ENCODE measurements around the gene SH3BGRL.

The SH3BGRL gene

GRCh38 chrX:81201671-81202455 lies at the start of gene SH3BGRL, which contains the start of gene HMGN5:
Gene SH3BGRL, plus strand, starts transcription at chrX:81202102. Its CDS starts 99 bp downstream, at chrX:81202201.
Gene HMGN5, minus strand, starts transcription at chrX:81201913. Its CDS starts 80,364 bp downstream, at chrX:81121549.
- Histone ChIP-seq H3K27ac (ENCODE audit: low read length) (peak within 1 kb of the TSS; percentile 94), H3K4me3 (ENCODE audit: low read depth in 1 of 2, low read length in 2 of 2) (peak within 1 kb of the TSS; percentile 75 to 92), H3K27me3 (ENCODE audit: low read depth, low read length) (no peaks in the 10 kb centered on the region), H3K4me1 (ENCODE audit: control insufficient read depth in 1 of 2, insufficient read depth in 2 of 2, low read length in 2 of 2) (peaks cover 0 to 3% of the 10 kb centered on the region in 2 donors), H3K9me3 (ENCODE audit: control insufficient read depth in 1 of 2, low read length in 2 of 2) (no peaks in the 10 kb centered on the region), H3K36me3 (ENCODE audit: control insufficient read depth in 1 of 2, insufficient read depth in 2 of 2, low read length in 2 of 2) (no peaks in the 10 kb centered on the region)

GRCh38 chrX:81168391-81168790 lies 33.5 kb upstream of the SH3BGRL start:
- no peak overlapping the region for H3K4me3 ChIP-seq (ENCODE audit: low read depth in 1 of 2, low read length in 2 of 2)
- H3K36me3 ChIP-seq (ENCODE audit: control insufficient read depth in 1 of 2, insufficient read depth in 2 of 2, low read length in 2 of 2): no peaks in the 10 kb centered on the region
- no peaks in the 10 kb centered on the region for H3K9me3 ChIP-seq (ENCODE audit: control insufficient read depth in 1 of 2, low read length in 2 of 2)
- no peaks in the 10 kb centered on the region for H3K27me3 ChIP-seq (ENCODE audit: low read depth, low read length)
- no peak overlapping the region for H3K27ac ChIP-seq (ENCODE audit: low read length)
- H3K4me1 ChIP-seq (ENCODE audit: control insufficient read depth in 1 of 2, insufficient read depth in 2 of 2, low read length in 2 of 2): no peaks in the 10 kb centered on the region

DNA sequence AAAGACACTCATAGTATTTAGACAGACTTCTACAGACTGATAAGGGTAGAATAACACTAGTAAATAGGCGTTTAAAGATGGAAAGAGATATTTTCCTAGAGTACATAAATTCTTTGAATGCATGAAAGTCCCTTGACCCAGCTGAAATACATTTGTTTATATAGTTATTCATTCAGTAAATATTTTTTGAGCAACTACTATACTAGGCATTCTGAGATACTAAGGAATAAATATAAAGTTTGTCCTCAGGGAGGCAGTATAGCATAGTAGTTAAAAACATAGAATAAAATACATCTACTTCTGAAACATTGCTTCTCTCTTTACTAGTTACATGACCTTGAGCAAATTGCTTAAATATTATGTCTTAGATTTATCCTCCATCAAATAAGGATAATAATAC lies 27.6 kb upstream of the SH3BGRL start:
- Histone ChIP-seq H3K27me3 (ENCODE audit: low read depth, low read length) (no peaks in the 10 kb centered on the region), H3K27ac (ENCODE audit: low read length) (no peak overlapping the region), H3K36me3 (ENCODE audit: control insufficient read depth in 1 of 2, insufficient read depth in 2 of 2, low read length in 2 of 2) (no peaks in the 10 kb centered on the region), H3K9me3 (ENCODE audit: control insufficient read depth in 1 of 2, low read length in 2 of 2) (no peaks in the 10 kb centered on the region), H3K4me3 (ENCODE audit: low read depth in 1 of 2, low read length in 2 of 2) (no peak overlapping the region), H3K4me1 (ENCODE audit: control insufficient read depth in 1 of 2, insufficient read depth in 2 of 2, low read length in 2 of 2) (no peaks in the 10 kb centered on the region)

DNA sequence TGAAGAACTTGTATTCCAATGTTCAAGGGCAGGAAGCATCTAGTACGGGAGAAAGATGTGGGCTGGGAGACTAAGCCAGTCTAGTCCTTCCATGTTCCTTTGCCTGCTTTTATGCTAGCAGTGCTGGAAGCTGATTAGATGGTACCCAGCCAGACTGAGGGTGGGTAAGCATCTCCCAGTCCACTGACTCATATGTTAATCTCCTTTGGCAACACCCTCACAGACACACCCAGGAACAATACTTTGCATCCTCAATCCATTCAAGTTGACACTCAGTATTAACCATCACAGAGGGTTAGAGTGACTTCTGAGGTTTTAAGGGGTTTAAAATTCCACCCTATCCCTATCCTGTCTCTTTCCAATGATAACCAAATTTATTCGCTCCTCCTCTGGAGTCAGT lies 6.6 kb upstream of the SH3BGRL start:
- no peaks in the 10 kb centered on the region for H3K27me3 ChIP-seq (ENCODE audit: low read depth, low read length)
- no peak overlapping the region for H3K27ac ChIP-seq (ENCODE audit: low read length)
- no peaks in the 10 kb centered on the region for H3K9me3 ChIP-seq (ENCODE audit: control insufficient read depth in 1 of 2, low read length in 2 of 2)
- no peak overlapping the region for H3K4me3 ChIP-seq (ENCODE audit: low read depth in 1 of 2, low read length in 2 of 2)
- no peaks in the 10 kb centered on the region for H3K36me3 ChIP-seq (ENCODE audit: control insufficient read depth in 1 of 2, insufficient read depth in 2 of 2, low read length in 2 of 2)
- H3K4me1 ChIP-seq (ENCODE audit: control insufficient read depth in 1 of 2, insufficient read depth in 2 of 2, low read length in 2 of 2): no peaks in the 10 kb centered on the region

DNA sequence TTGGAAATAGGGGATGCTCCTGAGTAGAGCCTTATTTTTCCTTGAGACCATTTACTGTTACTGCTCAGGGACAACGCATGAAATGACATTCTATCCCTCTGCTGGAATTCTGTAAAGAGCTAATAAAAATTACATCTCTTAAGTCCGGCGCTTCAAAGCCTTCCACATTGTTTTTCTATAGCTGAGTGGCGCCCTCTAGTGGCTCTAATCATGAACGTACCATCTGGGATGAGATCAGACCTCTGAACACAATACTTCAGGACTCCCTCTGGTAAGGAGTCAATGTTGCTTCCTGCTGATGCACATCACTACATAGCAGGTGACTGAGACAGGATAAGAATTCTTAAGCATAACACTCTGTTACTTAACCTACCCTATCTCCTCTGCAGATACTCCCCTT lies 6.2 kb upstream of the SH3BGRL start:
- Histone ChIP-seq H3K9me3 (ENCODE audit: control insufficient read depth in 1 of 2, low read length in 2 of 2) (no peaks in the 10 kb centered on the region), H3K4me3 (ENCODE audit: low read depth in 1 of 2, low read length in 2 of 2) (no peak overlapping the region), H3K36me3 (ENCODE audit: control insufficient read depth in 1 of 2, insufficient read depth in 2 of 2, low read length in 2 of 2) (no peaks in the 10 kb centered on the region), H3K27ac (ENCODE audit: low read length) (no peak overlapping the region), H3K4me1 (ENCODE audit: control insufficient read depth in 1 of 2, insufficient read depth in 2 of 2, low read length in 2 of 2) (no peaks in the 10 kb centered on the region), H3K27me3 (ENCODE audit: low read depth, low read length) (no peaks in the 10 kb centered on the region)

DNA sequence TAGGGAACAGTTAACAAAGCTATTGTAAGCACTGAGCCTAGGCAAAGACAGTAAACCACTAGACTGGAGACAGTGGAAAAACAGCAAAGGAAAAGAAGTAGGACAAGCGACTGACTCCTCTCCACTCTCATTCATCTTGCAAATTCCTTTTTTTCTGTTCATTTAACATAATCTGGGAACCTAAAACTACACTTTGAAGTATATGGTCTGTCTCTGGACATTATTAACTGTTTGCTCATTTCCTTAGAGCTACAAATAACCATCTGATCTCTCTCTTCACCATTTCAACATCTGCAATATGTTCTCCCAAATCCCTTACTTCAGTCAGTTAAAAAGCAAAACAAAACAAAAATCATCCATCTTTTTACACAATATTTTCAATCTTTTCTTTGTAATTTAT lies 831 bp upstream of the SH3BGRL start:
- Histone ChIP-seq H3K4me3 (ENCODE audit: low read depth in 1 of 2, low read length in 2 of 2) (peak overlapping the region; percentile 75 to 92), H3K27ac (ENCODE audit: low read length) (peak overlapping the region; percentile 94), H3K4me1 (ENCODE audit: control insufficient read depth in 1 of 2, insufficient read depth in 2 of 2, low read length in 2 of 2) (peaks cover 0 to 3% of the 10 kb centered on the region in 2 donors), H3K9me3 (ENCODE audit: control insufficient read depth in 1 of 2, low read length in 2 of 2) (no peaks in the 10 kb centered on the region), H3K27me3 (ENCODE audit: low read depth, low read length) (no peaks in the 10 kb centered on the region), H3K36me3 (ENCODE audit: control insufficient read depth in 1 of 2, insufficient read depth in 2 of 2, low read length in 2 of 2) (no peaks in the 10 kb centered on the region)

GRCh38 chrX:81202456-81202819 lies 536 bp downstream of the SH3BGRL start:
- H3K27me3 ChIP-seq (ENCODE audit: low read depth, low read length): no peaks in the 10 kb centered on the region
- no peaks in the 10 kb centered on the region for H3K9me3 ChIP-seq (ENCODE audit: control insufficient read depth in 1 of 2, low read length in 2 of 2)
- peak overlapping the region; percentile 75 to 92 for H3K4me3 ChIP-seq (ENCODE audit: low read depth in 1 of 2, low read length in 2 of 2)
- no peaks in the 10 kb centered on the region for H3K36me3 ChIP-seq (ENCODE audit: control insufficient read depth in 1 of 2, insufficient read depth in 2 of 2, low read length in 2 of 2)
- H3K4me1 ChIP-seq (ENCODE audit: control insufficient read depth in 1 of 2, insufficient read depth in 2 of 2, low read length in 2 of 2): peaks cover 0 to 3% of the 10 kb centered on the region in 2 donors
- H3K27ac ChIP-seq (ENCODE audit: low read length): peak overlapping the region; percentile 94

DNA sequence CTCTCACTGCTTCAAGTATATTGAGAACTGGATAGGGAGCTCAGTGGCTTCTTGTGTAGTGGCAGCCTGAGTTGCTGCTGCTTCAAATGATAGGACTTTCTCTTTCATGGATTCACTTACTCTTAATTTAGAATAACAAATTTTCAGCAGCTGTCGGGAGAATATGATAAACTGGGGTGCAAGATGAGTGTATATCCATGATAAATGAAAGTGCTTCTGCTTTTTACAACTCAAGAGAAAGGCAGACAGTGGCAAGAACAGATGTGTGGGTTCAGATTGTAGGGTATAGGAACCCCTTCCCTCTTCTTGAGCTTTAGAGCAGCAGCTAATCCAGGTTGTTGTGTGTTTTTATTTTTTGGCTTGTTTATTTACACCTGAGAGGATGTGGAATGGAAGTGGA lies 1.0 kb downstream of the SH3BGRL start:
- Histone ChIP-seq H3K36me3 (ENCODE audit: control insufficient read depth in 1 of 2, insufficient read depth in 2 of 2, low read length in 2 of 2) (no peaks in the 10 kb centered on the region), H3K4me1 (ENCODE audit: control insufficient read depth in 1 of 2, insufficient read depth in 2 of 2, low read length in 2 of 2) (peaks cover 0 to 3% of the 10 kb centered on the region in 2 donors), H3K4me3 (ENCODE audit: low read depth in 1 of 2, low read length in 2 of 2) (peak overlapping the region; percentile 75 to 92), H3K27me3 (ENCODE audit: low read depth, low read length) (no peaks in the 10 kb centered on the region), H3K27ac (ENCODE audit: low read length) (peak overlapping the region; percentile 94), H3K9me3 (ENCODE audit: control insufficient read depth in 1 of 2, low read length in 2 of 2) (no peaks in the 10 kb centered on the region)

DNA sequence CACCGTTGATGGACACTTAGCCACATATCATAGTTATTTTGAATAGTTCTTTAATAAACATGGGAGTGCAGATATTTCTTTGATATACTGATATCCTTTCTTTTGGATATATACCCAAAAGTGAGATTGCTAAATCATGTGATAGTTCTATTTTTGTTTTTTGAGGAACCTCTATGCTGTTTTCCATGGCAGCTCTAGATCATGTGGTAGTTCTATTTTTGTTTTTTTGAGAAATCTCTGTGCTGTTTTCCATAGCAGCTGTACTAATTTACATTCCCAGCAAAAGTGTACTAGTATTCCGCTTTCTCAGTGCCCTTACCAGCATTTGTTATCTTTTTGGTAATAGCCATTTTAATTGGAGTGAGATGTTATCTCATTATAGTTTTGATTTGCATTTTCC lies 3.6 kb downstream of the SH3BGRL start:
- no peak overlapping the region for H3K4me3 ChIP-seq (ENCODE audit: low read depth in 1 of 2, low read length in 2 of 2)

GRCh38 chrX:81206476-81206875 lies 4.6 kb downstream of the SH3BGRL start:
- H3K27ac ChIP-seq (ENCODE audit: low read length): no peak overlapping the region

More for the DNA sequence above, 3.6 kb downstream of the SH3BGRL start:
- H3K9me3 ChIP-seq (ENCODE audit: control insufficient read depth in 1 of 2, low read length in 2 of 2): no peaks in the 10 kb centered on the region
- H3K4me1 ChIP-seq (ENCODE audit: control insufficient read depth in 1 of 2, insufficient read depth in 2 of 2, low read length in 2 of 2): peaks cover 0 to 3% of the 10 kb centered on the region in 2 donors
- no peaks in the 10 kb centered on the region for H3K27me3 ChIP-seq (ENCODE audit: low read depth, low read length)
- no peak overlapping the region for H3K27ac ChIP-seq (ENCODE audit: low read length)
- no peaks in the 10 kb centered on the region for H3K36me3 ChIP-seq (ENCODE audit: control insufficient read depth in 1 of 2, insufficient read depth in 2 of 2, low read length in 2 of 2)

DNA sequence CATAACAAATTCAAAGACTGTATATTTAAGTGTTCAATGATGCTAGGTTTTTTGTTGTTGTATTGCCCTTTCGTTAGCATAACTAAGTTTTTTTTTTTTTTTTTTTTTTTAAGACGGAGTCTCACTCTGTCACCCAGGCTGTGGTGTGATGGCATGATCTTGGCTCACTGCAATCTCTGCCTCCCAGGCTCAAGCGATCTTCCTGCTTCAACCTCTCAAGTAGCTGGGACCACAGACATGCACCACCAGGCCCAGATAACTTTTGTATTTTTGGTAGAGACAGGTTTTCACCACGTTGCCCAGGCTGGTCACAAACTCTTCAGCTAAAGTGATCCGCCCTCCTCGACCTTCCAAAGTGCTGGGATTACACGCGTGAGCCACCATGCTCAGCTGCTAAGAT lies 7.0 kb downstream of the SH3BGRL start:
- Histone ChIP-seq H3K9me3 (ENCODE audit: control insufficient read depth in 1 of 2, low read length in 2 of 2) (no peaks in the 10 kb centered on the region), H3K27ac (ENCODE audit: low read length) (no peak overlapping the region), H3K36me3 (ENCODE audit: control insufficient read depth in 1 of 2, insufficient read depth in 2 of 2, low read length in 2 of 2) (no peaks in the 10 kb centered on the region), H3K4me1 (ENCODE audit: control insufficient read depth in 1 of 2, insufficient read depth in 2 of 2, low read length in 2 of 2) (peaks cover 0 to 3% of the 10 kb centered on the region in 2 donors), H3K4me3 (ENCODE audit: low read depth in 1 of 2, low read length in 2 of 2) (no peak overlapping the region), H3K27me3 (ENCODE audit: low read depth, low read length) (no peaks in the 10 kb centered on the region)

More at GRCh38 chrX:81206476-81206875, 4.6 kb downstream of the SH3BGRL start:
- no peaks in the 10 kb centered on the region for H3K36me3 ChIP-seq (ENCODE audit: control insufficient read depth in 1 of 2, insufficient read depth in 2 of 2, low read length in 2 of 2)
- H3K27me3 ChIP-seq (ENCODE audit: low read depth, low read length): no peaks in the 10 kb centered on the region
- no peaks in the 10 kb centered on the region for H3K9me3 ChIP-seq (ENCODE audit: control insufficient read depth in 1 of 2, low read length in 2 of 2)
- H3K4me1 ChIP-seq (ENCODE audit: control insufficient read depth in 1 of 2, insufficient read depth in 2 of 2, low read length in 2 of 2): peaks cover 0 to 3% of the 10 kb centered on the region in 2 donors
- H3K4me3 ChIP-seq (ENCODE audit: low read depth in 1 of 2, low read length in 2 of 2): no peak overlapping the region

DNA sequence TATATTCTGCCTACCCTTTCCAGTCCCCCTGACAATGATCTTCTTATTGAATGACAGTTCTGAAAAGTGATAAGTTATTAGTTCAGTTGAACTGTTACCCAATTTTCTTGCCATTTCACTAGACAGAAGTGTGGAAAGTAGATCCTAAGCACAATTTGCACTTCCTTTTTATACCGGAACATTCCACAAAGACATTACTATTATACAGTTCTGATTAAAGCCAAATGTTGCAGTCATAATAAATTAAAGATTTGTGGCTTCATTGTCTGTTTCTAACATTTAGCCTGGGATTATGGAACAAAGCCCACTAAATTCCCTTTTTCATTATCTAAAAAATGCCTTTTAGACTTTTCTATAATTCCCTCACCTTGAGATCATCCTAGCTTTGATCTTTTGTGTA lies 13.8 kb downstream of the SH3BGRL start:
- Histone ChIP-seq H3K27ac (ENCODE audit: low read length) (no peak overlapping the region), H3K9me3 (ENCODE audit: control insufficient read depth in 1 of 2, low read length in 2 of 2) (no peaks in the 10 kb centered on the region), H3K36me3 (ENCODE audit: control insufficient read depth in 1 of 2, insufficient read depth in 2 of 2, low read length in 2 of 2) (no peaks in the 10 kb centered on the region), H3K27me3 (ENCODE audit: low read depth, low read length) (no peaks in the 10 kb centered on the region), H3K4me1 (ENCODE audit: control insufficient read depth in 1 of 2, insufficient read depth in 2 of 2, low read length in 2 of 2) (no peaks in the 10 kb centered on the region), H3K4me3 (ENCODE audit: low read depth in 1 of 2, low read length in 2 of 2) (no peak overlapping the region)
